ENCODE measurements around the gene SCEL.
"Not testable (repeated sequence)": the region's sequence is repeated elsewhere in the genome, so short reads cannot be mapped to it uniquely, and the experiment has no call there.

Gene SCEL

DNA sequence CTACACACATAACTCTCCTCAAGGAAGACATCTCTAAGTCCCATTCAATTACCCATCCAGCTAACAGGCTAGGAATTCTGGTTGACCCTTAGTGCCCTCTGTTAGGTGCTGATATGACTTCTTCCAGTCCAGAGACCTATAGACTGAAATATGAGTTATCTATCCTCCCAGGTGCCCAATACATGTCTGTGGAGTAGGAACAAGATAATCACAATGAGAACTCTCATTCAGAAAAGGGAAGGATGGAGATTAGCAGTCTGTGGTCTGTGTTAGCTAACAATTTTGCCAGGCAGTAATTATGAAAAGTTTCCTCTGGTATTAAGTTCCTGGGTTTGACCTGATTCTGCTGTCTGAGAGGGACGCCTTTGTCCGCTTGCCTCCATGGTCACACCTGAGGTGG is 117.8 kb downstream of the SCEL start:
- DNase-seq: no peak
- Mint-ChIP-seq H3K4me1 (no peaks in the 10 kb centered on the region), H3K27ac (no peak overlapping the region), H3K9me3 (peaks cover 7 to 10% of the 10 kb centered on the region in 2 donors), H3K4me3 (no peak overlapping the region), H3K27me3 (peaks cover 8% of the 10 kb centered on the region)
- ATAC-seq: no peak

DNA sequence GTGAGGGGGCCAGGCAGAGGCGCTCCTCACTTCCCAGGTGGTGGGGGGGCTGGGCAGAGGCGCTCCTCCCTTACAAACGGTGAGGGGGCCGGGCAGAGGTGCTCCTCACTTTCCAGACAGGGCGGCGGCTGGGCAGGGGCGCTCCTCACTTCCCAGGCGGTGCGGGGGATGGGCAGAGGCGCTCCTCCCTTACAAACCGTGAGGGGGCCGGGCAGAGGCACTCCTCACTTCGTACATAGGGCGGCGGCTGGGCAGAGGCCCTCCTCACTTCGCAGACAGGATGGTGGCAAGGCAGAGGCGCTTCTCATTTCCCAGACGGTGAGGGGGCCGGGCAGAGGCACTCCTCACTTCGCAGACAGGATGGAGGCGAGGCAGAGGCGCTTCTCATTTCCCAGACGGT is 124.5 kb downstream of the SCEL start:
- not testable (repeated sequence) for H3K27ac Mint-ChIP-seq, H3K4me1 Mint-ChIP-seq, H3K9me3 Mint-ChIP-seq, H3K27me3 Mint-ChIP-seq, H3K4me3 Mint-ChIP-seq, ATAC-seq, DNase-seq

DNA sequence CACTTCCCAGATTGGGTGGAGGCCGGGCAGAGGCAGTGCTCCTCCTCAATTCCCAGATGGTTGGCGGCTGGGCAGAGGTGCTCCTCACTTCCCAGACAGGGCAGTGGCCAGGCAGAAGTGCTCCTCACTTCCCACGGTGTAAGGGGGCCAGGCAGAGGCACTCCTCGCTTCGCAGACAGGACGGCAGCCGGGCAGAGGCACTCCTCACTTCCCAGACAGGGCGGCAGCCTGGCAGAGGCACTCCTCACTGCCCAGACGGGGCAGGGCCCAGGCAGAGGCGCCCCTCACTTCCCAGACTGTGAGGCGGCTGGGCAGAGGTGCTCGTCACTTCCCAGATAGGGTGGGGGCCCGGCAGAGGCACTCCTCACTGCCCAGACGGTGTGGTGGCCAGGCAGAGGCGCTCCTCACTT is 125.3 kb downstream of the SCEL start:
- H3K4me3 Mint-ChIP-seq: no peak overlapping the region
- H3K9me3 Mint-ChIP-seq: no peaks in the 10 kb centered on the region
- H3K27ac Mint-ChIP-seq: no peak overlapping the region
- DNase-seq (no peak), ATAC-seq (no peak)
- H3K4me1 Mint-ChIP-seq: no peaks in the 10 kb centered on the region
- peaks cover 8% of the 10 kb centered on the region for H3K27me3 Mint-ChIP-seq

DNA sequence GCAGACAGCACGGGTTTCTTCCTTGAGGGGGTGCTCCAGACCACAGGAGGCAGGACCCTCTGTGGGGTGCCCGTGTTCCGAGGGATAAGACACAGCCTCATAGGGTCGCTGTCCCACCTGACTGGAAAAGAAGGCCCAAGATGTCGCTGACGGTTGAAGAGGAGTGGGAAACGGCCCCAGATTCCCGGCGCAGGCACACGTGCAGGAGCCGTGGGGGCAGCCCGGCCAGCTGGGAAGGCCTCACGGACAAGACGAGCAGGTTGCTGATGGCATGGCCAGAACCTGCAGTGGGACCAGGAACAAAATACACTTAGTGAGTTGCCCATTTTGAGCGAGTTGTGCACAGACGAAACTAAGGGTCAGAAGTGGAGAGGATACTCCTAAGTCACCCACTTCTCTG is 126.8 kb downstream of the SCEL start:
- H3K27me3 Mint-ChIP-seq, DNase-seq, H3K27ac Mint-ChIP-seq, H3K4me3 Mint-ChIP-seq, H3K4me1 Mint-ChIP-seq, H3K9me3 Mint-ChIP-seq, ATAC-seq: not testable (repeated sequence)

DNA sequence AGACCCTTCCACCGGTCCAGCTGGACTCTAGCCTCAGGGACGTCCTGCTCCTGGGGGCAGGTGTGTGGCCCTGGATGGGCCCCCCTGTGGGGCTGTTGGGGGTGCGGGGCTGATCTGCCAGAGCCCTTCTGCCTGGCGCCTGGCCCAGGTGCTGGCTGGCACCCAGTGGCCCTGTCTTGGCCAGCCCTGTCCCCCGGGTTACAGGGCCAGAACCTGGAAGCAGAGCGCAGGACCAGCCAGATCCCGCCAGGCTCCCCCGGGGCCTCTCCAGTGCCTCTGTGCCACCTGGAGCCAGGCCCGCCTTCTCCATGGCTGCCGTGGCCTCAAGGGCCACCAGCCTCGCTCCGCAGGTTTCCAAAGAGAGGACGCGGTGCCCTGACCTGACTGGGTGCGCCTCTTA is 127.3 kb downstream of the SCEL start:
- H3K27ac Mint-ChIP-seq, H3K4me3 Mint-ChIP-seq, DNase-seq, H3K9me3 Mint-ChIP-seq, H3K4me1 Mint-ChIP-seq, ATAC-seq: not testable (repeated sequence)
- H3K27me3 Mint-ChIP-seq: peaks cover 10% of the 10 kb centered on the region

DNA sequence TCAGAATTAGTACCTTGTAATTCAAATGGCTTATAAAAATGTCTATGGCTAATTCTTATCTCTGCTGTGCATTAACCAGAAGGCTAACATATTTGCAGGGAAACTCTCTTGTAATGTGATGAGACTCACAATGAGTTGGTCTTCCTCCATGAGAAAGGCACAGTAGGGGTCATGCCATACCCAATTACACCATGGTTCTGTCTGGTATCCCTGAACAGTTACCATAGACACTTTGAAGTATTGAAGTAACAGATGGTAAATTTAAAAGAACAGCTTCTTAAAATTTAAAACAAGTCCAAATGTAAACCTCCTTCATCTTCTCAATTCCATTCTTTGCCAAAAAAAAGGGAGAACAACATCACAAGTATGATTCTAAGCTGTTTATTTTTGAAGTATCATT is 139.3 kb downstream of the SCEL start:
- Mint-ChIP-seq H3K4me3 (no peak overlapping the region), H3K4me1 (peaks cover 11% of the 10 kb centered on the region), H3K9me3 (peaks cover 5 to 10% of the 10 kb centered on the region in 2 donors), H3K27ac (no peak overlapping the region), H3K27me3 (peaks cover 75% of the 10 kb centered on the region)
- no peak for ATAC-seq
- no peak for DNase-seq

DNA sequence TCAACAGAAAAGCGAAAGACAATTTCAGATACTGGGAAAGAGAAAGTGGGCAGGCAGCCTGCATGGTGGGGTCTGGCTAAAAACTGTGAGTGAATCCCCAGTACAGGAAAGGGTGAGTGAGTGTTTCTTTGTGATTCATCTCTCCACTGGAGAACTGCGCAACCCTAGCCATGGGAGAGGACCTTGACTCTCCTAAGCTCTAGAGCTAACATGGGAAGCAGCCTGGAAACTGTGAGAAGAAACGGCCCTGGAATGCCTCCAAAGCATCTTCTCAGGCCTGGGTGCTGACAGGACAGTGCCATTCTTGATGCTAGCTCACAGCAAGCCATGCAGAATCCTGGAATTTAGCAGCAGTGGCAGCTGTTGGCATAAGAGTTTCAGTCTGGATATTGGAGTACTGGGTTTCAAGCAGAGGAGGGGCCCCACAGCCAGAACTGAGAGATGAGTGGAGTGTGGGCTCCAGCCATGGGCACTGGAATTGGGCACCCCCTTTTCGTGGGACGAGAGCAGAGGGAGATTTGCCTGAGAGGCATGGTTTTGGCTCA is 143.3 kb downstream of the SCEL start:
- no peak overlapping the region for H3K27ac Mint-ChIP-seq
- no peaks in the 10 kb centered on the region for H3K4me1 Mint-ChIP-seq
- no peak overlapping the region for H3K4me3 Mint-ChIP-seq
- peaks cover 0 to 5% of the 10 kb centered on the region in 2 donors for H3K9me3 Mint-ChIP-seq
- no peak for DNase-seq
- no peak for ATAC-seq
- H3K27me3 Mint-ChIP-seq: peaks cover 61% of the 10 kb centered on the region

DNA sequence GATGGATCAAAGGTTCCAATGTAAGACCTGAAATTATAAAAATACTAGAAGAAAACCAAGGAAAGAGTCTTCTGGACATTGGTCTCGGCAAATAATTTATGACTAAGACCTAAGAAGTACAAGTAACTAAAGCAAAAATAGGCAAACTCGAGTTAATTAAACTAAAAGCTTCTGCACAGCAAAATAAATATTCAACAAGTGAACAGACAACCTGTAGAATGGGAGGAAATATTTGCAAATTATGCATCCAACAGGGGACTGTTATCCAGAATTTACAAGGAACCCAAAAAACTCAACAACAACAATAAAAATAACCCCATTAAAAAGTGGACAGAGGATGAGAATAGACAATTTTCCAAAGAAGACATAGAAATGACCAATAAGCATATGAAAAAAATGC is 152.3 kb downstream of the SCEL start:
- DNase-seq (no peak), ATAC-seq (no peak)
- Mint-ChIP-seq H3K4me1 (no peaks in the 10 kb centered on the region), H3K27me3 (peaks cover 14% of the 10 kb centered on the region), H3K4me3 (no peak overlapping the region), H3K27ac (no peak overlapping the region), H3K9me3 (no peaks in the 10 kb centered on the region)

DNA sequence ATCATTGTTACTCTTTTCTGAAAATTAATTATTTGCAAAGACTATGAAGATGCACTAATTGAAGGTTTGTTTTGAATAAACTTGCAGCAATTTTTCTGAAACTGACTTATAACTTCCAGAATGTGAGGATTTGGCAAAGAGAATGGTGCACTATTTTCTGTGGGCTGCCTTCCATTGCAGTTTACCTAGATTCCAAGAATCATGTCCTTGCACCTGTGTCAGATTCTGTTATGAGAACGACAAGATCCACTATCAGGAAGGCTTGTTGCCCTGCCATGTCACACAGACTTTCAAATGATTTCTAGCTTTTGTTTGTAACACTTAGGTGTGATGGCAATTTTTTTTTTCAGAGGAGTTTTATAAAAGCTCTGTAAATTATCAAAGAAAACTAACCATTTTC is 156.4 kb downstream of the SCEL start:
- no peak for DNase-seq
- Mint-ChIP-seq H3K9me3 (no peaks in the 10 kb centered on the region), H3K4me1 (peaks cover 11% of the 10 kb centered on the region), H3K4me3 (no peak overlapping the region), H3K27ac (no peak overlapping the region), H3K27me3 (peaks cover 7% of the 10 kb centered on the region)
- no peak for ATAC-seq

DNA sequence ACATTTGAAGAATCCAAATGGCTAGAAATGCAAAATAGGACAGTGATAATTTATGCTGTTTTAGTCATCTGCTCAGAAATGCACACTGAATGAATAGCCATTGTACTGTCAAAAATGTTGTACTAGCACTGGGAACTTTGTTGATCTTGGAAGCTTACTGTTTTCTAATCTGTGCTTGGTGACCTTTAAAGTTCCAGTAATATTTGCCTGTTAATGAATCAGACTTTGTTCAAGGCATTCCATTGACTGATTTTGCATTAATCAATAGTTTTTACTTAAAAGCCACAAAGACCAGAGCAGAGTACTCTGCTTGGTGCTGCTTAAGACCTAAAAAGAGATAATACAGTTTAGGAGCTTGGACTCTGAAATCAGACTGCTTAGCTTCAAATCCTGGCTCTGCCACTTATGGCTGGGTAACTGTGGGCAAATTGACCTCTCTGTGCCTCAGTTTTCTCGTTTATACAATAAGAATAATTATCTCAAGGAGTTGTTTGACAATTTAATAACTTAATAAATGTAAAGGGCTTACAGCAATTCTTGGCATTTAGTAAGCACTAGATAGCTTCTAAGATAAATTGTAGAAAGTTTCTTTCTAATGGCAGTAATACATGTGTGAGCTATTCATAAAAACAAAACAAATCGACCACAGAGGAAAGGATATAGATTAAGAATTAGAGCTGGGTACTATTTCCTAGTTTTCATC is 157.4 kb downstream of the SCEL start:
- Mint-ChIP-seq H3K9me3 (no peaks in the 10 kb centered on the region), H3K27ac (no peak overlapping the region), H3K4me3 (no peak overlapping the region), H3K27me3 (peaks cover 2% of the 10 kb centered on the region), H3K4me1 (peaks cover 16% of the 10 kb centered on the region)
- ATAC-seq: no peak
- DNase-seq: no peak

DNA sequence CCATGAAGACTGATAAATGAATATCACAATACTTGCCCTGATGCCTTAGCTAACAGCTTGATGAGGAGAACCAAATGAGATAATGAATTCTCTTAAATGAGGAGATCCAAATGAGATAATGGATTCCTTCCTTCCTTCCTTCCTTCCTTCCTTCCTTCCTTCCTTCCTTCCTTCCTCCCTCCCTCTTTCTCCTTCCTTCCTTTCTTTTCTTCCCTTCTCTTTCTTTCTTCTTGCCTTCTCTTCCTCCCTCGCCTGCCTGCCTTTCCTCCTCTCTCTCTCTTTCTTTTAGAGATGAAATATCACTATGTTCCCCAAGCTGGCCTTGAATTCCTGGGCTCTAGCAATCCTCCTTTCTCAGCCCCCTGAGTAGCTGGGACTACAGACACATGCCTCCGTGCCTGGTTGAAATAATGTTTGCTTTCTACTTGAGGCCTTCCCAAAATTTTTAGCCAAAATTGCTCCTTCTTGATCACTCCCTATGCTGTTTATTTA is 158.0 kb downstream of the SCEL start:
- ATAC-seq: no peak
- Mint-ChIP-seq H3K4me1 (peaks cover 16% of the 10 kb centered on the region), H3K4me3 (no peak overlapping the region), H3K9me3 (no peaks in the 10 kb centered on the region), H3K27ac (no peak overlapping the region), H3K27me3 (no peaks in the 10 kb centered on the region)
- no peak for DNase-seq
